ENCODE results near the gene FITM1. TPM values are rescaled to one million over a fixed set of nuclear protein-coding genes. Genes with fewer than 3 reads are reported as not detected.

The FITM1 gene
- total and polyA plus RNA-seq, 2 experiments from 2014 or later: 0.53 TPM; not detected in 1

DNA sequence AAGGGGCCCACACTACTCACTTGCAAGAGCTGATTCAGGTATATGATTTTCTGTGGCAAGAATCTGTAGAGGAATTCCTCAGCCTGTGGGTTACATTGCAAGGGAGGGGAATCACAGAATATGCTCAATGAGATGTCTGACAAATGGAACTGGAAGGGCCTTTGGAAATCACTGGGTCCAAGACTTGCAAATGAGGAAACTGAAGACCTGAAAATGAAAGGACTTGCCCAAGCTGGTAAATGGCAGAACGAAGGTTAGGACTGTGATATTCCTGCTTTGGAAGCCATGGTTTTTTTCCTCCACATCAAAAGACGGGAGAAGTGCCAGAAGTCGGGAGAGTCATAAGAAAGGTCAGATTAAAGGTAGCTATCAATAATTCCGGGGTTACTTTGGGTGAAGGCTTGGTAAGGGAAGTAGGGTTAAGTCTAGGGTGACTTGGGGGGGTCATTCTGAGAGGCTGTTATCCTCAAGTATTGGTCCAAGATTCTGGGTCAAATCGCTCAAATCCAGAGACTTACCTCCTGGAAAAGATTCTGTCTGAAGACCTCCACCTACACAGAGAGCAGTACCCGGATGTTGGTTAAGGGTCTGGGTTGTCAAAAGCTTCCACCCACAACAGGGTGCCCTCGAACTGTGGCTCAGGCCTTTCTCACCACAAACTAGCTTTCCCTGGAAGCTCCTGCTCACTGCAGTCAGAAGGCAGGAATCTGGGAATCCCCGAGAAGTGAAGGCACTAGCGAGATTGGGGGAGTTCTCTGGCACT lies 15.4 kb downstream of the FITM1 start:
- Histone ChIP-seq H3F3A (replicated peaks; ENCODE audit: low read depth) (peaks cover 14% of the 10 kb centered on the region), H3K79me2 (replicated peaks; ENCODE audit: insufficient read depth) (peaks cover 38% of the 10 kb centered on the region), H3K27ac (ENCODE audit: low read depth) (0 out of 2 replicates have a peak overlapping the region, but pooled peaks have one; percentile 39), H3K4me3 (peak overlapping the region; percentile 70), H2AFZ (peak overlapping the region; percentile 97), H4K20me1 (replicated peaks; ENCODE audit: insufficient read depth) (peaks cover 7% of the 10 kb centered on the region; the same call in 1 of the 2 replicates), H3K27me3 (ENCODE audit: insufficient read depth) (no peaks in the 10 kb centered on the region), H3K4me2 (peak overlapping the region; percentile 95), H3K4me1 (ENCODE audit: insufficient read depth) (peaks cover 18% of the 10 kb centered on the region), H3K9me2 (ENCODE audit: insufficient read depth) (no peaks in the 10 kb centered on the region), H3K36me3 (ENCODE audit: insufficient read depth) (peaks cover 22% of the 10 kb centered on the region)
- Mint-ChIP-seq H3K4me1 (peaks cover 23% of the 10 kb centered on the region), H3K9me3 (no peaks in the 10 kb centered on the region), H3K27me3 (ENCODE audit: insufficient read depth, low read depth, poor library complexity) (peaks cover 17% of the 10 kb centered on the region), H3K4me3 (peak overlapping the region; percentile 99), H3K36me3 (ENCODE audit: low read depth) (peaks cover 53% of the 10 kb centered on the region), H3K27ac (peak overlapping the region; percentile 81)
- no peak for TF ChIP-seq EZH2phosphoT487 (IDR thresholded peaks at IDR 0.05; ENCODE audit: unreplicated experiment)
- no peak for TF ChIP-seq NANOG (IDR thresholded peaks at IDR 0.05; ENCODE audit: borderline replicate concordance)
- TF ChIP-seq JUNB (IDR thresholded peaks at IDR 0.05; ENCODE audit: unreplicated experiment): no peak
- no peak for TF ChIP-seq ZNF331 (CRISPR knock-in tag; IDR thresholded peaks at IDR 0.05; ENCODE audit: low read depth)
- no peak for TF ChIP-seq CREB1 (CRISPR knock-in tag; IDR thresholded peaks at IDR 0.05; ENCODE audit: low read depth)
- no peak for TF ChIP-seq STAT1 (IDR thresholded peaks at IDR 0.05; ENCODE audit: unreplicated experiment)
- ATAC-seq: no peak
- no peak for DNase-seq (ENCODE audit: low spot score)

DNA sequence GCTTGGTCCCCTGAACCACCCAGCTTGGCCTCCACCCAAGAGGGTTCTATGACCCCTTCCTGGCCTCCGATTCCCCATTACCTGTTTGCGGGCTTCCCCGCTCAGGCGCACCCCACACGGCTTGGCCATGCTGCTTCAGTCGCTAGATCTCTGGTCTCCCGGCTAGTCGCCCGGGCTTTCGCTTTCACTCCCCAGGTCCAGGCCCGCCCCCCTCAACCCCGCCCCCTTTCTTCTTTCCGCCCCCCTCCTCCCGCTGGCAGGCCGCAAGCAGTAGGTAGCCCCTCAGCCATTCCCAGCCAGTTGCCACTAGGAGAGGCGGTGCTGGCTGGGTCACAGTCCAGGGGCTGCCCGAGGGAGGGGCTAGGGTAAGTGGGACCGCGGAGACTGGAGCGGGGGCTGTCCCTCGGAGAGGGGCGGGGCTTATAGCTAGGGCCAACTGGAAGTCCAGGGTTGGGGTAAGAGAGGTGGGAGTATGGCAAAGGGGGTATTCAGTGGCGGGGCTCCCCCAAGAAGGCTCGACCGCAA lies 16.1 kb downstream of the FITM1 start, which contains the start of gene PSME2:
Gene PSME2 (minus strand): TSS at position 158 of the 525 bp plus-strand sequence. CDS start 29 bp downstream, at position 129.
- Mint-ChIP-seq H3K27ac (peak within 1 kb of the TSS; percentile 97), H3K27me3 (ENCODE audit: insufficient read depth, low read depth, poor library complexity) (peaks cover 12% of the 10 kb centered on the region), H3K36me3 (ENCODE audit: low read depth) (peaks cover 59% of the 10 kb centered on the region), H3K4me3 (peak within 1 kb of the TSS; percentile 99), H3K4me1 (peaks cover 23% of the 10 kb centered on the region), H3K9me3 (no peaks in the 10 kb centered on the region; the same call in 2 of the 3 replicates)
- Histone ChIP-seq H3K27ac (ENCODE audit: low read depth) (peak within 1 kb of the TSS; percentile 51; the same call in 1 of the 2 replicates), H3K27me3 (ENCODE audit: insufficient read depth) (no peaks in the 10 kb centered on the region), H3K4me3 (peak within 1 kb of the TSS; percentile 70), H3K4me1 (ENCODE audit: insufficient read depth) (peaks cover 18% of the 10 kb centered on the region), H4K20me1 (replicated peaks; ENCODE audit: insufficient read depth) (peaks cover 7% of the 10 kb centered on the region; the same call in 1 of the 2 replicates), H3K9me2 (ENCODE audit: insufficient read depth) (no peaks in the 10 kb centered on the region), H3K4me2 (peak within 1 kb of the TSS; percentile 99), H3F3A (replicated peaks; ENCODE audit: low read depth) (peaks cover 14% of the 10 kb centered on the region), H3K36me3 (ENCODE audit: insufficient read depth) (peaks cover 25% of the 10 kb centered on the region), H3K79me2 (replicated peaks; ENCODE audit: insufficient read depth) (peaks cover 38% of the 10 kb centered on the region), H2AFZ (peak within 1 kb of the TSS; percentile 97)
- peak; percentile 99 for DNase-seq (ENCODE audit: low spot score)
- ATAC-seq: peak; percentile 80
- TF ChIP-seq, protein P1, sequence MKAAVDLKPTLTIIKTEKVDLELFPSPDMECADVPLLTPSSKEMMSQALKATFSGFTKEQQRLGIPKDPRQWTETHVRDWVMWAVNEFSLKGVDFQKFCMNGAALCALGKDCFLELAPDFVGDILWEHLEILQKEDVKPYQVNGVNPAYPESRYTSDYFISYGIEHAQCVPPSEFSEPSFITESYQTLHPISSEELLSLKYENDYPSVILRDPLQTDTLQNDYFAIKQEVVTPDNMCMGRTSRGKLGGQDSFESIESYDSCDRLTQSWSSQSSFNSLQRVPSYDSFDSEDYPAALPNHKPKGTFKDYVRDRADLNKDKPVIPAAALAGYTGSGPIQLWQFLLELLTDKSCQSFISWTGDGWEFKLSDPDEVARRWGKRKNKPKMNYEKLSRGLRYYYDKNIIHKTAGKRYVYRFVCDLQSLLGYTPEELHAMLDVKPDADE (IDR thresholded peaks at IDR 0.05): no peak
- TF ChIP-seq, protein P2, sequence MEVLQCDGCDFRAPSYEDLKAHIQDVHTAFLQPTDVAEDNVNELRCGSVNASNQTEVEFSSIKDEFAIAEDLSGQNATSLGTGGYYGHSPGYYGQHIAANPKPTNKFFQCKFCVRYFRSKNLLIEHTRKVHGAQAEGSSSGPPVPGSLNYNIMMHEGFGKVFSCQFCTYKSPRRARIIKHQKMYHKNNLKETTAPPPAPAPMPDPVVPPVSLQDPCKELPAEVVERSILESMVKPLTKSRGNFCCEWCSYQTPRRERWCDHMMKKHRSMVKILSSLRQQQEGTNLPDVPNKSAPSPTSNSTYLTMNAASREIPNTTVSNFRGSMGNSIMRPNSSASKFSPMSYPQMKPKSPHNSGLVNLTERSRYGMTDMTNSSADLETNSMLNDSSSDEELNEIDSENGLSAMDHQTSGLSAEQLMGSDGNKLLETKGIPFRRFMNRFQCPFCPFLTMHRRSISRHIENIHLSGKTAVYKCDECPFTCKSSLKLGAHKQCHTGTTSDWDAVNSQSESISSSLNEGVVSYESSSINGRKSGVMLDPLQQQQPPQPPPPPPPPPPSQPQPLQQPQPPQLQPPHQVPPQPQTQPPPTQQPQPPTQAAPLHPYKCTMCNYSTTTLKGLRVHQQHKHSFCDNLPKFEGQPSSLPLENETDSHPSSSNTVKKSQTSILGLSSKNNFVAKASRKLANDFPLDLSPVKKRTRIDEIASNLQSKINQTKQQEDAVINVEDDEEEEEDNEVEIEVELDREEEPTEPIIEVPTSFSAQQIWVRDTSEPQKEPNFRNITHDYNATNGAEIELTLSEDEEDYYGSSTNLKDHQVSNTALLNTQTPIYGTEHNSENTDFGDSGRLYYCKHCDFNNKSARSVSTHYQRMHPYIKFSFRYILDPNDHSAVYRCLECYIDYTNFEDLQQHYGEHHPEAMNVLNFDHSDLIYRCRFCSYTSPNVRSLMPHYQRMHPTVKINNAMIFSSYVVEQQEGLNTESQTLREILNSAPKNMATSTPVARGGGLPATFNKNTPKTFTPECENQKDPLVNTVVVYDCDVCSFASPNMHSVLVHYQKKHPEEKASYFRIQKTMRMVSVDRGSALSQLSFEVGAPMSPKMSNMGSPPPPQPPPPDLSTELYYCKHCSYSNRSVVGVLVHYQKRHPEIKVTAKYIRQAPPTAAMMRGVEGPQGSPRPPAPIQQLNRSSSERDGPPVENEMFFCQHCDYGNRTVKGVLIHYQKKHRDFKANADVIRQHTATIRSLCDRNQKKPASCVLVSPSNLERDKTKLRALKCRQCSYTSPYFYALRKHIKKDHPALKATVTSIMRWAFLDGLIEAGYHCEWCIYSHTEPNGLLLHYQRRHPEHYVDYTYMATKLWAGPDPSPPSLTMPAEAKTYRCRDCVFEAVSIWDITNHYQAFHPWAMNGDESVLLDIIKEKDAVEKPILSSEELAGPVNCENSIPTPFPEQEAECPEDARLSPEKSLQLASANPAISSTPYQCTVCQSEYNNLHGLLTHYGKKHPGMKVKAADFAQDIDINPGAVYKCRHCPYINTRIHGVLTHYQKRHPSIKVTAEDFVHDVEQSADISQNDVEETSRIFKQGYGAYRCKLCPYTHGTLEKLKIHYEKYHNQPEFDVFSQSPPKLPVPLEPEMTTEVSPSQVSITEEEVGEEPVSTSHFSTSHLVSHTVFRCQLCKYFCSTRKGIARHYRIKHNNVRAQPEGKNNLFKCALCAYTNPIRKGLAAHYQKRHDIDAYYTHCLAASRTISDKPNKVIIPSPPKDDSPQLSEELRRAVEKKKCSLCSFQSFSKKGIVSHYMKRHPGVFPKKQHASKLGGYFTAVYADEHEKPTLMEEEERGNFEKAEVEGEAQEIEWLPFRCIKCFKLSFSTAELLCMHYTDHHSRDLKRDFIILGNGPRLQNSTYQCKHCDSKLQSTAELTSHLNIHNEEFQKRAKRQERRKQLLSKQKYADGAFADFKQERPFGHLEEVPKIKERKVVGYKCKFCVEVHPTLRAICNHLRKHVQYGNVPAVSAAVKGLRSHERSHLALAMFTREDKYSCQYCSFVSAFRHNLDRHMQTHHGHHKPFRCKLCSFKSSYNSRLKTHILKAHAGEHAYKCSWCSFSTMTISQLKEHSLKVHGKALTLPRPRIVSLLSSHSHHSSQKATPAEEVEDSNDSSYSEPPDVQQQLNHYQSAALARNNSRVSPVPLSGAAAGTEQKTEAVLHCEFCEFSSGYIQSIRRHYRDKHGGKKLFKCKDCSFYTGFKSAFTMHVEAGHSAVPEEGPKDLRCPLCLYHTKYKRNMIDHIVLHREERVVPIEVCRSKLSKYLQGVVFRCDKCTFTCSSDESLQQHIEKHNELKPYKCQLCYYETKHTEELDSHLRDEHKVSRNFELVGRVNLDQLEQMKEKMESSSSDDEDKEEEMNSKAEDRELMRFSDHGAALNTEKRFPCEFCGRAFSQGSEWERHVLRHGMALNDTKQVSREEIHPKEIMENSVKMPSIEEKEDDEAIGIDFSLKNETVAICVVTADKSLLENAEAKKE (CRISPR knock-in tag; IDR thresholded peaks at IDR 0.05): no peak
- TF ChIP-seq POLR2AphosphoS5 (IDR thresholded peaks at IDR 0.05; ENCODE audit: low read depth) (peak; percentile 50; the same call in 1 of the 2 replicates), STAT1 (IDR thresholded peaks at IDR 0.05; ENCODE audit: unreplicated experiment) (no peak)
